Hepatocyte (in vitro differentiated cells): ENCODE measurements around the gene SPATA24. TPM values are rescaled to one million over a fixed set of nuclear protein-coding genes. Genes with fewer than 3 reads are reported as not detected.
"Not testable (repeated sequence)": the region's sequence is repeated elsewhere in the genome, so short reads cannot be mapped to it uniquely, and the experiment has no call there.

Source experiments
- DNase-seq: peaks from one replicate; pipeline ENCODE4 v3.0.0-alpha.2; 2016; ENCODE audit warnings: low spot score
- H2AFZ ChIP-seq: fragments of 200-600 bp; sonication (generic); 2 replicates; pipeline ENCODE4 v1.6.0; 2016; ENCODE audit warnings: antibody characterized with exemption, mild to moderate bottlenecking
- H3K27ac ChIP-seq: fragments of 200-600 bp; sonication (generic); 2 replicates; pipeline ENCODE4 v1.5.1; 2016; ENCODE audit warnings: mild to moderate bottlenecking
- H3K27me3 ChIP-seq: fragments of 200-600 bp; sonication (generic); 2 replicates; pipeline ENCODE4 v1.6.1; 2016
- H3K36me3 ChIP-seq: fragments of 200-600 bp; sonication (generic); replicated peaks from 2 replicates; pipeline ENCODE4 v1.5.1; 2016; ENCODE audit warnings: low read depth; ENCODE audit not compliant: insufficient read depth
- H3K4me1 ChIP-seq: fragments of 200-600 bp; sonication (generic); 2 replicates; pipeline ENCODE4 v1.5.1; 2016; ENCODE audit warnings: mild to moderate bottlenecking, moderate library complexity; ENCODE audit not compliant: insufficient read depth
- H3K4me2 ChIP-seq: fragments of 200-600 bp; sonication (generic); 2 replicates; pipeline ENCODE4 v1.6.0; 2016
- H3K4me3 ChIP-seq: fragments of 200-600 bp; sonication (generic); 2 replicates; pipeline ENCODE4 v1.5.1; 2016; ENCODE audit warnings: mild to moderate bottlenecking
- H3K79me2 ChIP-seq: fragments of 200-600 bp; sonication (generic); 2 replicates; pipeline ENCODE4 v1.6.0; 2017; ENCODE audit warnings: mild to moderate bottlenecking
- H3K9me2 ChIP-seq: fragments of 200-600 bp; sonication (generic); replicated peaks from 2 replicates; pipeline ENCODE4 v1.6.0; 2017; ENCODE audit warnings: mild to moderate bottlenecking; ENCODE audit not compliant: insufficient read depth
- H3K9me3 ChIP-seq: fragments of 200-600 bp; sonication (generic); 2 replicates; pipeline ENCODE4 v1.5.1; 2016; ENCODE audit warnings: low read depth, mild to moderate bottlenecking
- H4K20me1 ChIP-seq: fragments of 200-600 bp; sonication (generic); 2 replicates; pipeline ENCODE4 v1.6.0; 2016; ENCODE audit warnings: mild to moderate bottlenecking; ENCODE audit not compliant: insufficient read depth, poor library complexity, severe bottlenecking
- EZH2 ChIP-seq: fragments of 200-600 bp; sonication (generic); IDR thresholded peaks from 2 replicates; pipeline ENCODE4 v1.6.1; 2016; ENCODE audit warnings: antibody characterized with exemption, mild to moderate bottlenecking, borderline replicate concordance
- EZH2phosphoT487 ChIP-seq: fragments of 200-600 bp; sonication (generic); IDR thresholded peaks from one replicate; pipeline ENCODE4 v1.6.1; 2018; ENCODE audit warnings: antibody characterized with exemption, mild to moderate bottlenecking, low read depth, moderate library complexity; ENCODE audit not compliant: unreplicated experiment, severe bottlenecking
- WGBS: methylation state at CpG from one replicate; pipeline ENCODE4 v1.1.6; 2016; ENCODE audit warnings: low lambda C conversion rate; ENCODE audit errors: missing lambda C conversion rate; 5-methylcytosine and 5-hydroxymethylcytosine counted together
- polyA plus RNA-seq: library from polyadenylated mRNA; unstranded; fragments of >200 nt; fragmentation: Nextera tagmentation; extraction: Ambion mirVana; gene quantifications from 2 replicates; pipeline ENCODE4 v1.2.1, GENCODE V29; 2016
- total RNA-seq: library from RNA; depleted of rRNA; stranded (reverse); fragments of >200 nt; gene quantifications from 2 replicates; pipeline ENCODE4 v1.2.3, GENCODE V29; 2014
- TF ChIP-seq, protein P1 (sequence below): fragments of 200-600 bp; sonication (generic); IDR thresholded peaks from 2 replicates; pipeline ENCODE4 v1.5.1; 2016; ENCODE audit warnings: antibody characterized with exemption, mild to moderate bottlenecking; ENCODE audit not compliant: poor library complexity

SPATA24 gene
- total and polyA plus RNA-seq, 2 experiments from 2014 or later, result 6.3 to 9.8 TPM

DNA sequence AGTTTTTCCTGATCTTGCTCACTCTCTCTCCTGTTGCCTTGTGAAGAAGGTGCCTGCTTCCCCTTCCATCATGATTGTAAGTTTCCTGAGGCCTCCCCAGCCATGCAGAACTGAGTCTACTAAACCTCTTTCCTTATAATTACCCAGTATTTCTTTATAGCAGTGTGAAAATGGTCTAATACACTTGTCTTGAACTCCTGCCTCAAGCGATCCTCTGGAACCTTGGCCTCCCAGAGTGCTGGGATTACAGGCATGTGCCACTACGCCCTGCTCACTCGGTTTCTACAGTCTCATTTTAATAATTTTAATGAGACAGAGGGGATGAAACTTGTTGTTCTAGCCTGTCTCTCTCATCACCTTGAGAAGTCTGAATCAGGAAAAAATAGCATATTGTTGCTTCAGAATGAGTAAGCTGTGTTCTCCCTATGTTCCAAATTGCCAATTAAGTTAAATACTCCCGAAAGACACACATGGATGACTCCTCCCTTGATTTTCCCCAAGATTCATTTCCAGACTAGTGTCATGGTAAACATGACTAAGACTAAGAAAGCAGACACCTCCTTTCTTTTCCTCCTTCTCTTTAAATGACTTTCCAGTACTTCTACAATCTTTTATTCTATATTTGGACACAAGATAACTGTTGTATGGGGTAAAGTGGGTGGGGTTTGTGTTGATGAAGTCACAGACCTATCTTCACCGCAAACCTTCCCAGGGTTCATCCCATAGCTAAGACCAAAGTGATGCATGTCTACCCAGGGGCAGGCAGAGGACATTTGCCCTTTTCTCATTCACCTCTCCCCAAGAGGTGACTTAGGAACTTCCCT lies 43.3 kb upstream of the SPATA24 start:
- Histone ChIP-seq H3K9me3 (no peaks in the 10 kb centered on the region), H3K27ac (no peak overlapping the region), H3K4me1 (peaks cover 5% of the 10 kb centered on the region), H2AFZ (no peak overlapping the region), H3K4me2 (no peak overlapping the region), H4K20me1 (no peaks in the 10 kb centered on the region), H3K79me2 (no peaks in the 10 kb centered on the region), H3K9me2 (no peaks in the 10 kb centered on the region), H3K4me3 (no peak overlapping the region), H3K27me3 (no peaks in the 10 kb centered on the region), H3K36me3 (no peaks in the 10 kb centered on the region)
- DNase-seq, result no peak
- TF ChIP-seq EZH2phosphoT487 (no peak), EZH2 (no peak)
- TF ChIP-seq, protein P1, sequence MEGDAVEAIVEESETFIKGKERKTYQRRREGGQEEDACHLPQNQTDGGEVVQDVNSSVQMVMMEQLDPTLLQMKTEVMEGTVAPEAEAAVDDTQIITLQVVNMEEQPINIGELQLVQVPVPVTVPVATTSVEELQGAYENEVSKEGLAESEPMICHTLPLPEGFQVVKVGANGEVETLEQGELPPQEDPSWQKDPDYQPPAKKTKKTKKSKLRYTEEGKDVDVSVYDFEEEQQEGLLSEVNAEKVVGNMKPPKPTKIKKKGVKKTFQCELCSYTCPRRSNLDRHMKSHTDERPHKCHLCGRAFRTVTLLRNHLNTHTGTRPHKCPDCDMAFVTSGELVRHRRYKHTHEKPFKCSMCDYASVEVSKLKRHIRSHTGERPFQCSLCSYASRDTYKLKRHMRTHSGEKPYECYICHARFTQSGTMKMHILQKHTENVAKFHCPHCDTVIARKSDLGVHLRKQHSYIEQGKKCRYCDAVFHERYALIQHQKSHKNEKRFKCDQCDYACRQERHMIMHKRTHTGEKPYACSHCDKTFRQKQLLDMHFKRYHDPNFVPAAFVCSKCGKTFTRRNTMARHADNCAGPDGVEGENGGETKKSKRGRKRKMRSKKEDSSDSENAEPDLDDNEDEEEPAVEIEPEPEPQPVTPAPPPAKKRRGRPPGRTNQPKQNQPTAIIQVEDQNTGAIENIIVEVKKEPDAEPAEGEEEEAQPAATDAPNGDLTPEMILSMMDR, result no peak
- WGBS, result 94% methylated on average over 5 of the region's 5 CpGs

DNA sequence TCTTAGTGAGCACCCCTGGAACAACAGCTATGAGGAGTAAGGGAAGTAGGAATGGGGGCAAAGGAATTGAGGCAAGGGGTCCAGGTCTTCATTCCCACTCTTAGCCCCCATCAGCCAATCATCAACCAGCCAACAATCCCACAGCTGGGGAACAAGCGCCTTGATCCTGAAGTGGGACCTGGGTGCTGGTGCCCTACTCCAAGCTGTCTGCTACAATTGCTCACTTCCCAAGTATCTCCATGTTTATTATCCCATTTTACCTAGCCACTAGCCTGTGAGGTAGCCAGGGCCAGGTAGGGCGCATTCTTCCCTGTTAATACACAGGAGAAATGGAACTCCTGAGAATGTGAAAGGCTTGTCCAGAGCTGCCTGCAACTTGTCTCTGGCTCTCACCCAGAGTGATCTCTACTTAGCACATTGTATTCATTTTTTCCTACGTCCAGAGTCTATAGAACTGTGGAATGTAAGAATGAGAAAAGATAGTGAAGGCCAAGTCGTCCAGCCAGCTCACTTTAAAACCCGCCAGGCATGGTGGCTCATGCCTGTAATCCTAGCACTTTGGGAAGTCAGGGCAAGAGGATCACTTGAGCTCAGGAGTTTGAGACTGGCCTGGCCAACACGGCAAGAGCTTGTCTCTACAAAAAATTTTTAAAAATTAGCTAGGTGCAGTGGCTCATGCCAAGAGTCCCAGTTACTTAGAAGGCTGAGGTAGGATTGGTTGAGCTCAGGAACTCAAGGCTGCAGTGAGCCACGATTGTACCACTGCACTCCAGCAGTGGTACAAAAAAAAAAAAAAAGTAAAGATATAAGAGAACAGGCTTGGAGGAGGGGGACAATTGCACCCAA lies 41.7 kb upstream of the SPATA24 start:
- no peaks in the 10 kb centered on the region for H3K27me3 ChIP-seq
- TF ChIP-seq EZH2phosphoT487, result no peak
- TF ChIP-seq EZH2, result no peak
- TF ChIP-seq, protein P1, result no peak
- no peak overlapping the region for H2AFZ ChIP-seq
- H3K9me3 ChIP-seq, result no peaks in the 10 kb centered on the region
- H3K4me1 ChIP-seq, result peaks cover 5% of the 10 kb centered on the region
- WGBS, result 59% methylated on average over 7 of the region's 7 CpGs
- no peak overlapping the region for H3K4me2 ChIP-seq
- H3K4me3 ChIP-seq, result no peak overlapping the region
- no peaks in the 10 kb centered on the region for H3K36me3 ChIP-seq
- H3K9me2 ChIP-seq, result no peaks in the 10 kb centered on the region
- no peaks in the 10 kb centered on the region for H3K79me2 ChIP-seq
- no peaks in the 10 kb centered on the region for H4K20me1 ChIP-seq
- peak; percentile 45 for DNase-seq
- peak overlapping the region; percentile 3 for H3K27ac ChIP-seq

DNA sequence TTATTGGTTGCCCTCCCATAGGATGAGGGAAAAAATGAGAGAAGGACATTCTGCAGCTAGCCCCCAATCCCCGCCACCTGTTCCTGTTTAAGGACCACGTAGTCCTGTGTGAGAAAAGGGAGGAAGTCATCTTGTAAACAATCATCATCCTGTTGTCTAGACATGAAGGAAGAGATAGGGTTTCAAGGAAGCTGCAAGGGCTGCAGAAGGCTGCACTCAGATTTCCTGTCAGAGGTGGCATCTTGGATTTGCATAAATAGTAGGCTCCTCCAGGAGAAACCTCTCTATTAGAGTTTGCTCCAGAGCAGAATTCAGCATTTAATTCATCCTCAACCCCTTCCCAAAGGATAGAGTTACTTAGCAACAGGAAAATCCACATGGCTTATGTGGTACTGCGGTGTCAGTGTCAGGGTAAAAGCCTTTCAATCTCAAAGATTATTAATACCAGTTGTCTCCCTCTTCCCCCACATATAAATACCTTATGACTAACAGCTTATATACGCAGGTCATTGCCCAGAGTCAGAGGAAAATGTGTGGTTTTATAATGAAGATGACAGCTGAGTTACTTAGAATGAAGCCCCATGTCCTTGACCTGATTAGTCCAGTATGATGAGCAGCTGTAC lies 40.1 kb upstream of the SPATA24 start:
- no peak overlapping the region for H3K4me2 ChIP-seq
- H4K20me1 ChIP-seq, result no peaks in the 10 kb centered on the region
- H3K79me2 ChIP-seq, result no peaks in the 10 kb centered on the region
- no peaks in the 10 kb centered on the region for H3K9me3 ChIP-seq
- H3K27ac ChIP-seq, result peak overlapping the region; percentile 65
- no peak for DNase-seq
- 38% methylated on average over 4 of the region's 4 CpGs for WGBS
- H3K27me3 ChIP-seq, result no peaks in the 10 kb centered on the region
- H3K36me3 ChIP-seq, result no peaks in the 10 kb centered on the region
- peaks cover 5% of the 10 kb centered on the region for H3K4me1 ChIP-seq
- no peak overlapping the region for H2AFZ ChIP-seq
- H3K4me3 ChIP-seq, result no peak overlapping the region
- H3K9me2 ChIP-seq, result no peaks in the 10 kb centered on the region
- TF ChIP-seq EZH2, result no peak
- TF ChIP-seq EZH2phosphoT487, result no peak
- TF ChIP-seq, protein P1, result no peak

DNA sequence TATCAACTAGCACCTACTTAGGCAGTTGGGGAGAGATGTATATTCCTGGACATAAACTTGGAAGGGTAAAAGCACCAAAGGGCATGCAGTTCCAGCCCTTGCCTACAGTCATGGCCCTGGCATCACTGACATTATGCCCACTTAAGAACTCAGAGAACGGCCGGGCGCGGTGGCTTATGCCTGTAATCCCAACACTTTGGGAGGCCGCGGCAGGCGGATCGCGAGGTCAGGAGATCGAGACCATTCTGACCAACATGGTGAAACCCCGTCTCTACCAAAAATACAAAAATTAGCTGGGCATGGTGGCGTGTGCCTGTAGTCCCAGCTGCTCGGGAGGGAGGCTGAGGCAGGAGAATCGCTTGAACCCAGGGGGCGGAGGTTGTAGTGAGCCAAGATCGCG lies 36.5 kb upstream of the SPATA24 start:
- not testable (repeated sequence) for H2AFZ ChIP-seq, H3K36me3 ChIP-seq, H3K27me3 ChIP-seq, DNase-seq, H3K27ac ChIP-seq, H3K79me2 ChIP-seq, H4K20me1 ChIP-seq, H3K9me3 ChIP-seq, H3K4me2 ChIP-seq, H3K4me3 ChIP-seq, H3K9me2 ChIP-seq
- peaks cover 11% of the 10 kb centered on the region for H3K4me1 ChIP-seq
- 97% methylated on average over 17 of the region's 17 CpGs for WGBS
